CD4-positive, alpha-beta T cell treated with Interferon alpha-2 for 1 hour (primary cell): ENCODE results near the gene ISG20L2.
A peak's percentile ranks its signal among the peaks of the same experiment; 100 is the strongest.

Source experiments
- DNase-seq, 2 donors: peaks; one replicate each; pipeline ENCODE4 v3.0.0-alpha.2; 2020 to 2022

Gene ISG20L2

DNA sequence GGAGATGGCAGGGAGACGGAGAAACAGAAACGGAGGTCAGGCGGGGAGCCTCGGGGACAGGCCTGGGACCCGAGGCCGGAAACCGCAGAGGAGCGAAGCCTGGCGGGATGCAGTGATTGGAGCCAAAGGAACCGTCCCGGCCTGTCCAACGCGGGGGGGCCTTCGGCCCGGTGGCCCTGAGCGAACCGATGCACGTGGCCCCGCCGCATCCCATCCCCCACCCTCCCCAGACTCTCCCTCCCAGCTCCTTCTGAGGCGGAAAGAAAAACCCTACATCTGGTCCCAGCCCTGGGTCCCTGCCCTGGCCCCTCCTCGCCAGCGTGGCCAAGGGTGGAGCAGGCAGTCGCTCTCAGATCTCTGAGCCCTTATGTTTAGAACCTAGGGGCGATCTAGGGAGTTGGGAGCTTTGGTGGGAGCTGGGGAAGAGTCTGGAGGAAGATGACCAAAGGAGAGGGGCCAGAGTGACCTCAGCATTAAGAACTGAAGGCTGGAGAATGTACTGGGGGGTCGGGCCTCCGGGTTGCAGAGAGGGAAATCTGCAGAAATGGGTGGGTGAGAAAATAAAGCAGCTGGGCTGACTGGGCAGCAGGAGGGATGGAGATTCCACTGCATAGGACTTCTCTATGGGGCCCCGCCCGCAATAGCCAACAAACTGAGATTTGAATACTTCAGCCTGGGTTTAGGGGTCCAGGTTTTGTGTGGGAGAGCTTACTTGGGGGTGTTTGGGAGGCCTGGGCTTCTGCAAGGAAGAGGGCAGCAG, 21.7 kb downstream of the ISG20L2 start:
- no peak for DNase-seq

DNA sequence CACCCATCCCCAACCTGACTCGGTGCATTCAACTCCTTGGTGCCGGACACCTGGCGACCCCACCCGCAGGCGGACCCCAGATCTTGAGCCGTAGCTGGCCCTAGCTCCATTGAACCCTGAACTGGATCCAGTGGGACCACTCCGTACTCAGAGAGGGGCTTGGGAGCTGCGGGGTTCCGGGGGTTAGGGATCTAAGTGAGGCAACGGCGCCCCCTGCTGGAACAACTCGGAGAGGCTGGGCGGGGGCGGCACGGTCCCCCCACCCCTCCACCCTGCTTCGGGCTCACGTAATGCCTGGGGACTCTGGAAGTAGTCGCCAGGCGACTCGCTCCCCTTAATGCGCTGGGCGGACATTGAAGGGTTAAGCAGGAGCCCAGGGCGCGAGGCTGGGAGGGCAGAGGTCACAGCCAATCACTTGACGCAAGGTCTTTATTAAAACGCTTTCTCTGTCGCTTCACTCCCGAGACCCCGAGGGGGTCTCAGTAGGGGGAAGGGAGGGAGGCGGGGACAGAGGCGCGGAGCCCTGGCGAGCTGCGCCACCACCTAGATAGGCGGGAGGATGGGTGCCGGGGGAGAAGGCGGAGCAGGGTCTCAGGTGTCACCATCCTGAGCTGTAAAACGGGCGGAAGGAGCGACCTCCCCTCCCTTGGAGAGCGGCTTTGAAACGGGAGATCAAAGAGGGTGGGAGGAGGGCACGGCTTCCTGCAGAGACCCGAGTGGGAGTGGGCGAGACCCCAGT, 22.5 kb downstream of the ISG20L2 start:
- peak; percentile 64 to 73 for DNase-seq

DNA sequence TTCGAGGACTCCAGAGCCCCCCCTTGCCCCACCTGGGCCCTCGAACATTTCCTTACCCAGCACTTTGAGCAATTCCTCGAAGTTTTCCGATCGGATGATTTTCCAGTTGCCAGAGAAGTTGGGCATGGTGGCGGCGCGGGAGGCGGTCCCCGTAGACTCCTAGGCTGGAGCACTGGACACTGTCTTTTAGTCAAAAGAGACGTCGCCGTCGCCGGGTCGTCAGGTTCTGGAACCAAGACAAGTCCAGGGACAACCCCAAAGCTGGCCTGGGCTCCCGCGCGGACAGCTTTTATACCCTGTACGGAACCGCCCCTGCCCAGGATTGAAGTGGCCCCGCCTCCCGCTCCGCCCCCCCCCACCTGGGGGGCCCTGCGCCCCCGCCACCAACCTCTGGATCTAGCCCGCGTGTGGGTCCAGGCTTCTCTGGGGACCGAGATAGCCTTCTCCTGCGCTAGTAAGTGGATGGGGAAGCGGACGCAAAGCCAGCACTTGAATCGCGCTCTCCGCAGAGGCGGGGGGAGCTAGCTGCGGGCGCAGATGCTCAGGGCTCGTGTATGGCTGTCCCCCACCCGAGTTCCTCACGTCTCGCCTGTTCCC, 23.1 kb downstream of the ISG20L2 start, which contains the start of gene CRABP2:
Gene CRABP2, minus strand, starts transcription at position 263 of the 597 bp plus-strand sequence. Its CDS starts 137 bp downstream, at position 126.
- no peak for DNase-seq

- DNase-seq, result peak in 1 of 2 donors; percentile 3
Observed at GRCh38 chr1:156704930-156705320, 23.6 kb downstream of the ISG20L2 start.

DNA sequence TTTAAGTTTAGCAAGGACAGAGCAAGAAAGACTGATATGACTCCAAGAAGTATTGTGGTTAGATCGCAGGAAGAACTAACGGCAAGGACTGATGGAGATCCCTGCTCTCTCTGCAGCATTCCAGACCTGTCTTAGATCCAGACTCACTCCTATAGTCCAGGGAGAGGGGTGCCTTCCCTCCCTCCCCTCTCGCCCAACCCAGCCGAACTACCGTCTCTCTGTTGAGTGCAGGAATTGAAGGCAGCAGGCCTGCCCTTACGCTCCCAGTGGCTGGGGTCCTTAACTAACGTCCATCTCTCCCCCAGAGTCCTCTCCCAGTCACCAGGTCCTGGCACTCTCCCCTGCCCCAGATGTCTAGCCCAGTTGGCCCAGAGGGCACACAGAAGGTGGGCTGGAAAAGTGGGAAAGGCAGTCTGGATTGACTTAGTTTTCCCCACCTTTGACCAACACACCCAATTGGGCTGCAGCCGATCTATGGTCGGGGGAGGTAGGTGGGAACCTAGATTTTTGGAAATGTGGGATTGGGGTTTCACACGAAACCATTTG, 24.3 kb downstream of the ISG20L2 start:
- DNase-seq, result no peak

DNA sequence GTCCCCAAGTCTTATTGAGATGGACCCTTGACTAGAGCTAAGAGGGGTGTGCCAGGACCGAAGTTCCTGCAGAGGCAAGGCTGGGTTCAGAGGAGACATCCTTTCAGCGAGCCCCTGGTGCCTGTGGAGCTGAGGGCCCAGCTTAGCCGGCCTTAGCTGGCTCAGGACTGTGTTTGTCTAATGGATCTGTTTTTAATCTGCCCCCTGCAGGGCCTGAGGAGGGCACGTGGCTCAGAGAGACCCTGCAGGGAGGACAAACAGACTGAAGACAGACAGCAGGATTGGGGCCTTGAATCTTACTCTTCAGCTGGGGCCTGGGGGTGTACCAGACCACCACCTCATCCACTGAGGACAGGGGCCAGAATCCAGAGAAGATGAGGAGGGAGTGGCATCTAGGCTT, 24.8 kb downstream of the ISG20L2 start:
- no peak for DNase-seq

DNA sequence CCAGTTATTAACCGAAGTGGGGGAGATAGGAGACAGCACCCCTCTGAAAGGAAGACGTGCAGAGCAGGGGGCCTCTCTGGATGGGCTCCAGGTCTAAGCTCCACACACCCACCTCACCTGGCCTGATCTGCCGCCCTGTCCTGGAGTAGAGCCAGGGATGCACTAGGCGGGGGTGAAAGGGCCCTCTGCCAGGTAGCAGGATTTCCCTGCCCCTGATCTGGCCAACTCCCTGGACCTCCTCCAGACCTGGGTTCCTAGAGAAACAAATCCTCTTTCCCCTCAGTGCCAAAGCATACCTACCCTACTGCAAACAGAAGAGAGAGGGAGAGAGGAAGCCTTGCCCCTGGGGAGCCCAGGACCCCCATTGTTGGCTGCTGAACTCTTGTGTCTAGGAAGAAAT, 25.2 kb downstream of the ISG20L2 start:
- DNase-seq, result no peak

- no peak for DNase-seq
Observed at GRCh38 chr1:156700736-156701531, 27.6 kb downstream of the ISG20L2 start.

DNA sequence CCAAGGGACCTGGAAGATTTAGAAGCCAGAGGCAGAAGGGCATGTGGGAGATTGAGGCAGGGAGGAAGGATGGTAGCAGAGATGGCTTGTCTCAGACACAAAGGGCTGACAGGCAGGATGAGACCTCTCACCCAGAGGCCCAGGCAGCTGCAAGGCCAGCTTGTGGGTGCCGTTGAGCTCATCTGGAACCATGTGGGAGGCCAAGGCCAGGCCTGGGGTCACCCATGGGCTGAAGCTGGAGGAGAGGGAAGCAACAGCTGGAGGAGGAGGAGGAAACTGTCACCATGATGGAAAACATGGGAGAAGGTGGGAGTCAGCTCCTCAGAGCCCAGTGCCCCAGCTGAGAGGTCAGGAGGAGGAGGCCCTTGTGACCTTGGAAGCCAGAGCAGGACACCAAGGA, 29.6 kb downstream of the ISG20L2 start:
- DNase-seq, result no peak

DNA sequence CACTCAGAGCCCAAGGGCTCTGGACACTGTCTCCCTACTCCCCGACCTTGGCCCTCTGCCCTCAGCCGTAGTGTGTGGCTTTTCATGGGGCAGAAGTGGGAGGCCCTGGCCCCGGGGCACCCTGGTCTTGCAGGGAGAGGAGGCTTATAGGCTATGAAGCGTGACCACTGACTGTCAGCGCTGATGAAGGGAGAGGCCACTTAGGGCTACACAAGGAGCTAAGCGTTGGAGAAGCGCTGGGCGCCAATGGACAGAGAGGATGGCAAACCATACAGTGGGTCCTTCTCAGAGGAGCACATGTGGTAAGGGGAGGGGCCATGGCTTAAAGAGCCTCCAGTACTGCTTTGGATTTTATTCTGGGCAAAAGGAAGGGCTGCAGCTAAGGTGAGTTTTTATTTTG, 31.1 kb downstream of the ISG20L2 start:
- no peak for DNase-seq

DNA sequence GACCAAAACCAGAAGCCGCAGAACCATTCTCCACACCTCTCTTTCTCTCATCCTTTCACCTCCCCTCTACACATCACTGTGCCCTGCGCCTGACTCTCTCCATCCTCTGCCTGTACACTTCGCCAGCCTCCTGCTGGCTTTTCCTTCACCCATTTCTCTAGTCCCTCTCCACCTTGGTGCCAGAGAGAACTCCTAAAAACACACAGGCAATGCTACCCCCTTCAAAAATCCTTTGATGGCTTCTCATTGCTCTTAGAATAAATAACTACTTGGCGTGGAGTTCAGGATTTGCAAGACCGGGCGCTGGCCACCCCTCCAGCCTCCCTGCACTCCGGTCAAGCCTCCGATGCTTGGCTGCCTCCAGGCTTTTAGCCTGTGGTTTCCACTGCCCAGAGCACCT, 31.8 kb downstream of the ISG20L2 start:
- DNase-seq, result no peak

DNA sequence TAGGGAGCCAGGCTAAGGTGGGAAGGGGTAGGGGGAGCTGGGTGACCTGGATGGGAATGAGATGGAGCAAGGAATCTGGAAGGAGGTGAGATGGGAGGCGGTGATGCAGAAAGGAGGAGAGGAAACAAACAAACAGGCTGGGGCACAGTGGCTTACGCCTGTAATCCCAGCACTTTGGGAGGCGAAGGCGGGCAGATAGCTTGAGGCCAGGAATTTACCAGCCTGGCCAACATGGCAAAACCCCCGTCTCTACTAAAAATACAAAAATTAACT, 33.9 kb downstream of the ISG20L2 start:
- no peak for DNase-seq

DNA sequence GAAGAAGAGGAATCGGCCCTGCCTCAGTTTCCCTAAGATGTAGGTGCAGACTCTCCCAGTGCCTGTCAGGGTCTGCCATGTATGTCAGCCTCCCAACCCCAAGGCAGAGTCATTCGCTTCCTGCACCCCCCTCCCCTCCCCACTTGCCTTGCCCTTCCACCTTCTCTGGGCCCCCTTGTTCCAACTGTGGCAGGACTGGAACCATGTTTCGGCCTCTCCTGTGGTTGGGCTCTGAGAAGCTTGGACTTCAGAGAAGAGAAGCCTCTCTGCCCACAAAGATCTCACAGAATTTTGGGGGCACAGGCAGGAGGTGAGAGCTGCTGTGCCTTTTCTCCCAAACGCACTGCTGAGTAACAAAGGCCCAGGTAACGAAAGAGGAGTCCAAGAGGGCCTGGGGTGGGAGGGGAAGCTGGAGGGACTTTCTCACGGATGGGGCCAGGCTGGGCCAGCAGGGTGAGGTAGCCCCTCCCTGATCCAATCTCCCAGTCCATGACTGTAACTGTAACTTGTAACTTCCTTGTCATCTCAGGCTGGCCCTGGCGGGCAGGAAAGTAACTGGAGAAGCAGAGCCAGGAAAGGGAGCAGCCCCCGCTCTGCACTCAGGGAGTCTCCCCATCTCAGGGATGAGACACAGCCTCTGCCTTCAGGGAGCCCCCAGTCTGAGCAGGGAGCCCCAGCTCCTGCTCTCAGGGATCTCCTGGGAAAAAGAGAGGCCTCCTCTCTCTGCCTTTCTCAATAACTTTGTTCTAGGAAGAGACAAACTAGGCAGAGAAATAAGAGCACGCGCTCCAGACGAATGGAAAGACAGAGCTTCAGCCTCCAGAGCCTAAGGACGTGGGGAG, 34.5 kb downstream of the ISG20L2 start:
- no peak for DNase-seq

DNA sequence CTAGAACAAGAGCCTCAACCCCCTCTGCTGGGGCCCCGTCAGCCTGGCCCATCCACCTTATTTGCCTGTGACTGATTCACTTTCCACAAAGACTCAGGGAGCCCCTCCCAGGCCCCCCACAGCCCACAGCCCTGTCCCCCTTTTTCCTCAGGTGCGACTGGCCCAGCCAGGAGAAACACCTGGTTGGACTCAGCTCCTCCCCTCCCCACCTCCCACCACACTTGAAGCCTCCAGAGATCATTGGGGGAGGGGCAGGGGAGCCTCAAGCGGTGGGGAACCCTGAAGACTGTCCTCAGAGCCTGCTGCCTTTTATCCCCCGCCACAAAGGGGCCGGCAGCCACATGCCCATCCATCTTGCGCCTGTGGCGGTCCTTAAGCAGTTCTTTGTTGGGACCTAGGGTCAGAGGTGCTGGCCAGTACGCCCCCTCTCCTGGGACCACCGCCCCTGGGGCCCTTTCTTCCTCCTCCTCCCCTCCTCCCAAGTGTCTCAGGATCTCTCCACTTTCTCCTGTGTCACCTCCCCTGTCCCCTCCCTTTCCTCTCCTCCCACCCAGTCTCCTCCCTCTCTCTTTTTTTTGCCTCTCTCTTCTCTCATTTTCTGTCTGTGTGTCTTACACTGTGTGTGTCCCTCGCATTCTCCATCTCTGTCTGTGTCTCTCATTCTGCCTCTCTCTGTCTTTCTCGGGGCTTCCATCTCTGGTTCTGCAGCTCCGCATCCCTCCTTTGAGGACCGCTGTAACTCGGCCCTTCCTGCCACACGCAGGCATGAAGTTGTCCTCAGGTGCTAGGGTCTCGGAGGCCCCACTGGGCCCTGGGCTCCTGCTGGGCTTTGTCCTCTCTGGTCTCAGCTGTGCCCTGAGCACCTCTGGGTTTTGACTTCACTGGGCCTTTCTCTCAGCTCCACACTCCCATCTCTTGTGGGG, 35.4 kb downstream of the ISG20L2 start:
- DNase-seq, result peak; percentile 18 to 27

DNA sequence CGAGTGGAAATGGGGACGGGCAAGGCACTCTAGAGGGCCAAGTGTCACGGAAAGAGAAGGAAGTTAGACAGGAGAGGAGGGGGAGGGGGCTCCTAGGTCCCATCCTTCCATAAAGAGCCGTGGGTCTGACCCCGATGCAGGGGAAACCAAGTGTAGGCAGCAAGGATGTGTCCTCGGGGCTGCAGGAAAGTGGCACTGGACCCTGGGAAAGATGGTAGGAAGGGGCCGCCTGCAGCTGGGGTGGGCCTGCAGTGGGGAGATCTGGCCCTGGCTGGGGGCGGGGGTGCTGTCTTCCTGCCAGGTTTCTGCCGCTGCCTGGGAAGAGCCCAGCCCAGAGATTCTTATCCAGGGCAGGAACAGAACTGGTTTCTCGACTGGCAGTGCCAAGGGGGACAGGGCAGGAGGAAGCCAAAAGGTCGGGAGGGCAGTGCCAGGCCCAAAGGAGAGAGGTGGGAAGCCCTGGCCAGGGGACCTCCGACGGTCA, 36.1 kb downstream of the ISG20L2 start:
- no peak for DNase-seq

GRCh38 chr1:156691665-156692440, 36.7 kb downstream of the ISG20L2 start:
- no peak for DNase-seq

DNA sequence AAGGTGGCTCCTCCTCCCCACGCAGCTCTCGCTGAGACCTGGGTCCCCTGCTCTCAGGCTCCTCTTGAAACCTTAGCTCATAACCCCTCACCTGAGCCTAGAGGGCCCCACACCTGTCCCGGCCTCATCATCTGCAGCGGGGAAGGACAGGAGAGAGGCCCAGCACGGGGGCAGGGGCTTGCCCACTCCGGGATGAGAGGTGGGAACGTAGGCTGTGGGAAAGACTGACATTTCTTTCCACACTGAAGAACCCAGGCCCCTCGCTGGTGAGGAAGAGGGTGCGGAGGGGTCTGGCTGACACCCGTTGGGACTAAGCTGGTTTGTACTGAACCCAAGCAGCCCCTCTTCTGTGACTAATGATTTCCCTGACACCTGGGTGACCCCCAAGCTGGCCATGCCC, 37.4 kb downstream of the ISG20L2 start:
- DNase-seq, result no peak

- no peak for DNase-seq
Observed at GRCh38 chr1:156690675-156691036, 37.9 kb downstream of the ISG20L2 start.

DNA sequence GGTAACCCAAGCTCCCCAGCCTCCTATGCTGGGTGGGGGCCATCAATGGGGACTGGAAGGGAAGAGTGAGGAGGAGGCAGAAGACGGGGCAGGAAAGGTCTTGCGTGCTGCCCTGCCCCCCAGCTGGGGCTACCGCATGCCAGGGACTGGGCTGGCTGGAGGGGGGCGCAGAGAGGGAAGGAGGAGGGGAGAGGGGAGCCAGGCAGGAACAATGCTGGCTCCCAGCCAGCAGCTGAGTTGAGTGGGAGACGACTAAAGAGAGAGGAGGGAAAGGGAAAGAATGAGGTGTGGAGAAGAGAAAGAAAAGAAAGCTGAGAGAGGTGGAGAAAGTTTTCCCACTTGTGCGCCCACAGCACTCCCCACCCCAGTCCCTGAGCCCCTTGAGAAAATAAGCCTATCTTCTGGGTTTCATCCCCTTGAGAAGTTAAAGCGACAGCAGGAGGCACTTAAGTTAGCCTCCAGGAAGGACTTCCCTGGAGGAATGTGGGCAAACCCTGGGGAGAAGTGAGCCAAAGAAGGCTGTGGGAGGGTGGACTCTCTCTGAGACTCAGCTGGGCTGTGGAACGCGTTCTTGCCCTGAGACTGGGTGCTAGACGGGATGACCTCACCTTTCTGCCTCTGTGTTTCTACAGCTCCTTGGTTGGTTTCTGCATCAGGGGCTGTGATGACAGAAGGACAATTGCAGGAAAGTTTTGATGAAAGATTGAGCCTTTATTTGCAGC, 38.5 kb downstream of the ISG20L2 start:
- DNase-seq, result no peak
